Ramos (cell line): ENCODE data around the gene OVOL2.
"Not testable (repeated sequence)": the region's sequence is repeated elsewhere in the genome, so short reads cannot be mapped to it uniquely, and the experiment has no call there.

ENCODE experiments used
- in situ Hi-C: fragments of 300-500 bp; cut with MboI; formaldehyde crosslinking; loops from one replicate; pipeline ENCODE4 v1.14.3; 2022; ENCODE audit warnings: low sequenced_read_pairs; ENCODE audit not compliant: unreplicated experiment

Gene OVOL2

GRCh38 chr20:18058661-18059467 lies 1.1 kb upstream of the OVOL2 start:
- in situ Hi-C loops, result no loop called here

- in situ Hi-C loops, result no loop called here
Measured at GRCh38 chr20:18057994-18058349, 256 bp upstream of the OVOL2 start.

- in situ Hi-C loops, result no loop called here
Measured at GRCh38 chr20:18056174-18057100, 1.3 kb downstream of the OVOL2 start.

- in situ Hi-C loops, result no loop called here
Measured at GRCh38 chr20:18055261-18055660, 2.5 kb downstream of the OVOL2 start.

GRCh38 chr20:18052856-18053255 lies 4.9 kb downstream of the OVOL2 start:
- in situ Hi-C loops, result no loop called here

GRCh38 chr20:18050628-18051027 lies 7.1 kb downstream of the OVOL2 start:
- in situ Hi-C loops, result no loop called here

- in situ Hi-C loops, result no loop called here
Measured at GRCh38 chr20:18048176-18048575, 9.5 kb downstream of the OVOL2 start.

GRCh38 chr20:18046535-18046934 lies 11.2 kb downstream of the OVOL2 start:
- in situ Hi-C loops, result no loop called here

- in situ Hi-C loops, result no loop called here
Measured at GRCh38 chr20:18042229-18042628, 15.5 kb downstream of the OVOL2 start.

GRCh38 chr20:18041462-18041861 lies 16.3 kb downstream of the OVOL2 start:
- in situ Hi-C loops, result no loop called here

GRCh38 chr20:18039063-18039462 lies 18.7 kb downstream of the OVOL2 start:
- in situ Hi-C loops, result no loop called here

- in situ Hi-C loops, result no loop called here
Measured at GRCh38 chr20:18034039-18034438, 23.7 kb downstream of the OVOL2 start.

- in situ Hi-C loops, result no loop called here
Measured at GRCh38 chr20:18032977-18033892, 24.5 kb downstream of the OVOL2 start.

- in situ Hi-C loops, result no loop called here
Measured at GRCh38 chr20:18031888-18032509, 25.7 kb downstream of the OVOL2 start.

GRCh38 chr20:18031050-18031449 lies 26.7 kb downstream of the OVOL2 start:
- in situ Hi-C loops, result no loop called here

- in situ Hi-C loops, result no loop called here
Measured at GRCh38 chr20:18030020-18030419, 27.7 kb downstream of the OVOL2 start.

- in situ Hi-C loops, result not testable (repeated sequence)
Measured at GRCh38 chr20:18027011-18027410, 30.7 kb downstream of the OVOL2 start.

GRCh38 chr20:18024606-18025127 lies 33.0 kb downstream of the OVOL2 start:
- in situ Hi-C loops, result no loop called here

GRCh38 chr20:18020931-18021330 lies 36.8 kb downstream of the OVOL2 start:
- in situ Hi-C loops, result no loop called here

GRCh38 chr20:18019068-18019467 lies 38.6 kb downstream of the OVOL2 start:
- in situ Hi-C loops, result no loop called here
